Hippocampal formation (tissue), 2 donors: Measurements from ENCODE around the gene RAB21.
"Not testable (repeated sequence)": the region's sequence is repeated elsewhere in the genome, so short reads cannot be mapped to it uniquely, and the experiment has no call there.

Experiments used
- DNase-seq, 2 donors: peaks; one replicate each; lab custom pipeline; 2025; lab: John Stamatoyannopoulos, UW

The RAB21 gene

GRCh38 chr12:71799106-71799505, 44.4 kb downstream of the RAB21 start:
- no peak for DNase-seq

- no peak for DNase-seq
Observed at GRCh38 chr12:71800177-71800576, 45.5 kb downstream of the RAB21 start.

- no peak for DNase-seq
Observed at GRCh38 chr12:71804505-71804904, 49.8 kb downstream of the RAB21 start.

GRCh38 chr12:71810921-71811320, 56.3 kb downstream of the RAB21 start:
- DNase-seq: no peak

- not testable (repeated sequence) for DNase-seq
Observed at GRCh38 chr12:71815242-71815641, 60.6 kb downstream of the RAB21 start.

GRCh38 chr12:71822088-71822487, 67.4 kb downstream of the RAB21 start:
- DNase-seq: not testable (repeated sequence)

- no peak for DNase-seq
Observed at GRCh38 chr12:71828813-71829212, 74.2 kb downstream of the RAB21 start.

- DNase-seq: no peak
Observed at GRCh38 chr12:71837356-71837755, 82.7 kb downstream of the RAB21 start.

- DNase-seq: no peak
Observed at GRCh38 chr12:71838231-71838630, 83.6 kb downstream of the RAB21 start.

GRCh38 chr12:71838676-71839075, 84.0 kb downstream of the RAB21 start:
- DNase-seq: no peak

GRCh38 chr12:71840231-71840847, 85.7 kb downstream of the RAB21 start:
- DNase-seq: no peak

- DNase-seq: peak in 1 of 2 donors; percentile 54
Observed at GRCh38 chr12:71846322-71846940, 91.8 kb downstream of the RAB21 start.

GRCh38 chr12:71848212-71848611, 93.5 kb downstream of the RAB21 start:
- no peak for DNase-seq

GRCh38 chr12:71849109-71849851, 94.6 kb downstream of the RAB21 start:
- no peak for DNase-seq
